Ascending aorta (tissue), 2 donors: Measurements from ENCODE around the gene CDR2. TPM values are rescaled to one million over a fixed set of nuclear protein-coding genes. Genes with fewer than 3 reads are reported as not detected.
A peak's percentile ranks its signal among the peaks of the same experiment; 100 is the strongest.

ENCODE experiments used
- DNase-seq, 2 donors: peaks; one replicate each; pipeline ENCODE4 v3.0.0-alpha.2; 2019; ENCODE audit warnings: low spot score in 2 of 2
- H3K27ac ChIP-seq, 2 donors: fragments of 200-600 bp; sonication (generic); one replicate each; pipeline ENCODE4 v1.5.1; 2016 to 2017; ENCODE audit warnings: mild to moderate bottlenecking in 1 of 2
- H3K27me3 ChIP-seq: fragments of 200-600 bp; sonication (generic); one replicate; pipeline ENCODE4 v1.5.1; 2017
- H3K36me3 ChIP-seq, 2 donors: fragments of 200-600 bp; sonication (generic); one replicate each; pipeline ENCODE4 v1.5.1; 2016
- H3K4me1 ChIP-seq, 2 donors: fragments of 200-600 bp; sonication (generic); one replicate each; pipeline ENCODE4 v1.5.1; 2016 to 2017; ENCODE audit warnings: mild to moderate bottlenecking in 1 of 2
- H3K4me3 ChIP-seq, 2 donors: fragments of 200-600 bp; sonication (generic); one replicate each; pipeline ENCODE4 v1.5.1; 2016 to 2017; ENCODE audit warnings: mild to moderate bottlenecking in 1 of 2
- H3K9me3 ChIP-seq, 2 donors: fragments of 200-600 bp; sonication (generic); one replicate each; pipeline ENCODE4 v1.5.1; 2016
- intact Hi-C: fragments of 100-400 bp; cut with DNase I; formaldehyde crosslinking; loops from one replicate; pipeline ENCODE4 v1.15.1; 2023
- total RNA-seq: library from RNA; depleted of rRNA; stranded (reverse); fragments of >200 nt; gene quantifications from one replicate; pipeline ENCODE4 v1.1.0, GENCODE V29; 2016
- TF ChIP-seq, protein P1 (sequence below), 3 experiments: fragments of 200-600 bp in 2 of 3; fragments of 450-650 bp in 1 of 3; sonication (generic) in 2 of 3; IDR thresholded peaks; one replicate each; pipeline ENCODE4 v1.5.1; 2016 to 2019; ENCODE audit warnings: antibody characterized with exemption in 3 of 3, mild to moderate bottlenecking in 1 of 3, moderate library complexity in 1 of 3

CDR2 gene
- total RNA-seq, 1 donor from 2014 or later: 36.3 TPM

DNA sequence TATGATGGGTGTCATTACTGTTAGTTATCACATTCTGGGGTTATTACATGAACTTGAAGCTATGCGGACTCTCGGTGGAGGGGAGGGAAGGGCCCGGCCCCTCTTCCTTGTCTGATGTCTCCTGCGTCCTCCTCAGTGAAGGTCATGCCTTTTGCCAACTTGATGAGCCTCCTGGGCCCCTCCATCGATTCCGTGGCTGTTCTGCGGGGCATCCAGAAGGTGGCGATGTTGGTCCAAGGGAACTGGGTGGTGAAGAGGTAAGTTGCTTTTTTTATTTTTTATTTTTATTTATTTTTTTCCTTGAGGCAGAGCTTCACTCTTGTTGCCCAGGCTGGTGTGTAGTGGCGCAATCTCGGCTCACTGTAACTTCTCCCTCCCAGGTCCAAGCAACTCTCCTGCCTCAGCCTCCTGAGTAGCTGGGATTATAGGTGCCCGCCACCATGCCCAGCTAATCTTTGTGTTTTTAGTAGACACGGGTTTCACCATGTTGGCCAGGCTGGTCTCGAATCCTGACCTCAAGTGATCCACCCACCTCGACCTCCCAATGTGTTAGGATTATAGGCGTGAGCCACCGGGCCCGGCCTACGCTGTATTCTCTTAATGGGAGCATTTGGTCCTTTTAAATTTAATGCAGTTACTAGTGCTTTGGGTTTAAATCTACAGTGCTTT is 55.6 kb downstream of the CDR2 start:
- TF ChIP-seq, protein P1, sequence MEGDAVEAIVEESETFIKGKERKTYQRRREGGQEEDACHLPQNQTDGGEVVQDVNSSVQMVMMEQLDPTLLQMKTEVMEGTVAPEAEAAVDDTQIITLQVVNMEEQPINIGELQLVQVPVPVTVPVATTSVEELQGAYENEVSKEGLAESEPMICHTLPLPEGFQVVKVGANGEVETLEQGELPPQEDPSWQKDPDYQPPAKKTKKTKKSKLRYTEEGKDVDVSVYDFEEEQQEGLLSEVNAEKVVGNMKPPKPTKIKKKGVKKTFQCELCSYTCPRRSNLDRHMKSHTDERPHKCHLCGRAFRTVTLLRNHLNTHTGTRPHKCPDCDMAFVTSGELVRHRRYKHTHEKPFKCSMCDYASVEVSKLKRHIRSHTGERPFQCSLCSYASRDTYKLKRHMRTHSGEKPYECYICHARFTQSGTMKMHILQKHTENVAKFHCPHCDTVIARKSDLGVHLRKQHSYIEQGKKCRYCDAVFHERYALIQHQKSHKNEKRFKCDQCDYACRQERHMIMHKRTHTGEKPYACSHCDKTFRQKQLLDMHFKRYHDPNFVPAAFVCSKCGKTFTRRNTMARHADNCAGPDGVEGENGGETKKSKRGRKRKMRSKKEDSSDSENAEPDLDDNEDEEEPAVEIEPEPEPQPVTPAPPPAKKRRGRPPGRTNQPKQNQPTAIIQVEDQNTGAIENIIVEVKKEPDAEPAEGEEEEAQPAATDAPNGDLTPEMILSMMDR (IDR thresholded peaks at IDR 0.05): peak in 2 of 3 experiments; percentile 11 to 52
- H3K9me3 ChIP-seq: no peaks in the 10 kb centered on the region
- no peak for DNase-seq
- no peaks in the 10 kb centered on the region for H3K27me3 ChIP-seq
- H3K4me3 ChIP-seq: no peak overlapping the region
- no peak overlapping the region for H3K27ac ChIP-seq
- peaks cover 62 to 87% of the 10 kb centered on the region in 2 donors for H3K36me3 ChIP-seq
- peaks cover 0 to 4% of the 10 kb centered on the region in 2 donors for H3K4me1 ChIP-seq
- intact Hi-C loops: no loop called here

DNA sequence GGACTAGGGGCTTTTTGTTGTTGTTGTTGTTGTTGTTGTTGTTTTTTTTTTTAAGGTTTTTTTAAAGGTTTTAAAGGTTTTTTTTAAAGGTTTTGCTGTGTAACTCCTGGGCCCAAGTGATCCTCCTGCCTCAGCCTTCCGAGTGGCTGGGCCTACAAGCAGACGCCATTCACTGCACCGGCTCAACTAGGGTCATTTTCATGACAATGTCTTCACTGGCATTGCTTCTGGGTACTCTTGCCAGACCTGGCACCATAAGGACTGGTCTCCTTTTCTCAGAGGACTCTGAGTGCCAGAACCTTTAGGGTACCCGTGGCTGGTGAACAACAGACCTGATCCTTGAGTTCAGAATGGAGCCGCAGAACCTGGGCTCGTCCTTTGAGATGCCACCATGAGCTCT is 56.8 kb downstream of the CDR2 start:
- H3K4me3 ChIP-seq: no peak overlapping the region
- peak in 1 of 2 donors; percentile 39 for DNase-seq
- H3K27ac ChIP-seq: no peak overlapping the region
- TF ChIP-seq, protein P1 (IDR thresholded peaks at IDR 0.05): no peak
- intact Hi-C loops: no loop called here
- no peaks in the 10 kb centered on the region for H3K27me3 ChIP-seq
- peaks cover 0 to 4% of the 10 kb centered on the region in 2 donors for H3K4me1 ChIP-seq
- no peaks in the 10 kb centered on the region for H3K9me3 ChIP-seq
- H3K36me3 ChIP-seq: peaks cover 68 to 85% of the 10 kb centered on the region in 2 donors

DNA sequence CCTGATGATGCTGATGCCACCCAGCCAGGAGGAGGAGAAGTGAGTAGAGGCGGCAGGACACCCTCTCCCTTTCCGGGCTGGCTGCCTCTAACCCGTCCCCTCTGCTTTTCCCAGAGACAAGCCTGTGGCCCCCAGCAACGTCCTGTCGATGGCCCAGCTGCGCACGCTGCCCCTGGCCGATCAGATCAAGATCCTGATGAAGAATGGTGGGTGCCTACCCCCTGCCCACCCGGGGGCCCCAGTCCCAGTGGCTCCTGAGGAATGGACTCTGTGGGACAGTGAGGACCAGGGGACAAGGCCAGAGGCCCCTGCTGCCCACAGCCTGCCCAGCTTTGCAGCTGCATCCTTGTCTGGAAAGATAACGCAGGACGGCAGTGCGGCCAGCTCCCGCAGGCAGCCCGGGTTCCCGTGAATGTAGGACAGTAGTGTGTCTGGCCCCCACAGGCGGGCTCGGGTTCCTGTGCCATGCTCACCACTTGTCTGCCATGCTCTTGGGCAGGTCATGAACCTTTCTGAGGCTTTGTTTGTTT is 57.4 kb downstream of the CDR2 start:
- intact Hi-C loops: no loop called here
- no peaks in the 10 kb centered on the region for H3K27me3 ChIP-seq
- no peak overlapping the region for H3K27ac ChIP-seq
- peaks cover 0 to 4% of the 10 kb centered on the region in 2 donors for H3K4me1 ChIP-seq
- H3K36me3 ChIP-seq: peaks cover 69 to 85% of the 10 kb centered on the region in 2 donors
- peak in 1 of 2 donors; percentile 61 for DNase-seq
- TF ChIP-seq, protein P1 (IDR thresholded peaks at IDR 0.05): no peak
- H3K9me3 ChIP-seq: no peaks in the 10 kb centered on the region
- H3K4me3 ChIP-seq: no peak overlapping the region

DNA sequence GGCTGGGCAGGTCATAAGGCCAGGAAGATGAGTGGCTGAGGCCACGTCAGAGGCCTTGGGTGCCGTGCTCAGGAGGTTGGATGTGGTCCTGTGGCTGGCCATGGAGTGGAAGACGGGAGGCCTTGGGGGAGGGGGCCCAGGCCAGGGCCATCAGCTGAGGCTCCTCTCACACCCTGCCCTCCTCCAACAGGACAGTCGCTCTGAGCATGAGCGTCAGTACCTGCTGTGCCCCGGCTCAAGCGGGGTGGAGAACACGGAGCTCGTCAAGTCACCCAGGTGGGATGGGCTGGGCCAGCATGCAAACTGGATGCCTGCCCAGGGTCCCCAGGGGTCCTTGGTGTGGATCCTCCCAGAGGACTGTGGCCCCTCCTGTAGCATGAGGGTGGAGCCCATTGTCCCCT is 58.0 kb downstream of the CDR2 start:
- peak in 1 of 2 donors; percentile 59 for DNase-seq
- Histone ChIP-seq H3K4me1 (peaks cover 0 to 1% of the 10 kb centered on the region in 2 donors), H3K4me3 (no peak overlapping the region), H3K36me3 (peaks cover 63 to 86% of the 10 kb centered on the region in 2 donors), H3K27ac (no peak overlapping the region), H3K9me3 (no peaks in the 10 kb centered on the region), H3K27me3 (no peaks in the 10 kb centered on the region)
- TF ChIP-seq, protein P1 (IDR thresholded peaks at IDR 0.05): no peak
- intact Hi-C loops: no loop called here

DNA sequence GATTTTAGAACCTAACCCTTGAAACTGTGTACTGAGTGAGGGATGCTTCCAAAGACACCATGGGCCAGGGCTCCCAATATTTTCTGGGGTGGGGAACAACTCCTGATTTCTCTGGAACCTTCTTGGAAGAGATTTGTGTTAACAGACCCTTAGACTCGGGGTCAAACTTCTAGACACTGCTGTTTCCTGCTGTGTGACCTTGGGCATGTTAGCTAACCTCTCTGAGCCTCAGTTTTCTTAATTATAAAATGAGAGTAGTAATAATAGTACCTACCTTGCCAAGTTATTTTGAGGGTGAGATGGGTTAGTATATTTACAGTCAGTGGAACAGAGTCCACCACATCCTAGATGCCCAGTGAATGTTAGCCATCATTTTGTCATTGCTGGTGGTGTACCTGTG is 58.4 kb downstream of the CDR2 start:
- Histone ChIP-seq H3K27me3 (no peaks in the 10 kb centered on the region), H3K9me3 (no peaks in the 10 kb centered on the region), H3K4me1 (no peaks in the 10 kb centered on the region), H3K36me3 (peaks cover 63 to 89% of the 10 kb centered on the region in 2 donors), H3K27ac (no peak overlapping the region), H3K4me3 (no peak overlapping the region)
- DNase-seq: peak in 1 of 2 donors; percentile 31
- intact Hi-C loops: no loop called here
- TF ChIP-seq, protein P1 (IDR thresholded peaks at IDR 0.05): no peak
